ENCODE results near the gene EFCAB6. TPM values are rescaled to one million over a fixed set of nuclear protein-coding genes. Genes with fewer than 3 reads are reported as not detected.

Gene EFCAB6
- total RNA-seq, 2 experiments from 2014 or later, result 0.13 TPM; not detected in 1

DNA sequence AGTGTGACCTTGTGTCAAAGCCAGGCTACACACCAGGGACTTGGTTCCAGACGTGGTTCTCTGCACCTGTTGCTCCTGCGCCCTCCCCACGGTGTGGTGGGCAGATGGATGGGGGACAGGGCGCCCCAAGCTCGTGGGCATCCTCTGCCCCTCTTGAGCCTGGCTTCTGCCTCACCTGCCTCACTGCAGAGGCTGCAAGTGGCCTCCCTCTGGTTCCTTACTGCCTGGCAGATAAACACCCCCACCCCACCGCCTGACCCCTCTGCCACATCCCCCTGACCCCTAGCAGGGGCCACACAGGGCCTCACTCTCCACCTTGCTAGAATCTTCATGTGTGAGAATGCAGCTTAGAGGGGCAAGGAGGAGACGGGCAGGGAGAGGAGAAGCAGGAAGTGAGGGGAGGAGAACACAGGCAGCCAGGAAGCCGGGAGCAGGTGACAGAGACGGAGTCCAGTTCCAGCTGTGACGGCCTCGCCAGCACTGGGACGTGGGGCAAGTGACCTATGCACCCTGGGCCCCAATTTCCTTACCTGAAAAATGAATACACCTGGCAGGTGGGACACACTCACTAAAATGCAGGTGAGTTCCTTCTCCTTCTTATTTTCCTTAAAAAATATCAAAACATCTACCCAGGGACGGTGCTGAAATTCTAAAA is 178.3 kb downstream of the EFCAB6 start:
- DNase-seq (ENCODE audit: low spot score), result no peak
- ChIA-PET POLR2A (no interaction called here), CTCF (ENCODE audit: unreplicated experiment) (no interaction called here)
- H3K27ac ChIP-seq (ENCODE audit: low read depth, low read length, poor library complexity, severe bottlenecking), result no peak overlapping the region
- no peak overlapping the region for H3K4me3 ChIP-seq (ENCODE audit: low read depth, low read length, poor library complexity, severe bottlenecking)
- no peaks in the 10 kb centered on the region for H3K9me2 ChIP-seq (ENCODE audit: insufficient read depth, low read length)
- no peaks in the 10 kb centered on the region for H4K20me1 ChIP-seq (ENCODE audit: insufficient read depth, low read length)
- no peaks in the 10 kb centered on the region for H3K9me3 ChIP-seq (ENCODE audit: low read length)
- no peak overlapping the region for H3K4me2 ChIP-seq (ENCODE audit: low read length)
- no peaks in the 10 kb centered on the region for H3K36me3 ChIP-seq (ENCODE audit: insufficient read depth, low read length)
- H3K4me1 ChIP-seq (ENCODE audit: insufficient read depth, low read length, poor library complexity, severe bottlenecking), result no peaks in the 10 kb centered on the region
- no peak overlapping the region for H2AFZ ChIP-seq (ENCODE audit: low read length)
- no TSS peak for BruUV-seq (replicated peaks)
- H3K79me2 ChIP-seq (ENCODE audit: insufficient read depth, low read depth, low read length), result no peaks in the 10 kb centered on the region
- TF ChIP-seq EZH2phosphoT487 (IDR thresholded peaks at IDR 0.05; ENCODE audit: borderline replicate concordance, low read depth, low read length), result no peak
- TF ChIP-seq CTCF (conservative IDR thresholded peaks at IDR 0.05; ENCODE audit: low read length), result no peak
- intact Hi-C loops (cut with micrococcal nuclease; ENCODE audit: unreplicated experiment), result no loop called here

GRCh38 chr22:43631846-43632245 is 180.3 kb downstream of the EFCAB6 start:
- DNase-seq (ENCODE audit: low spot score), result no peak
- no peaks in the 10 kb centered on the region for H3K4me1 ChIP-seq (ENCODE audit: insufficient read depth, low read length, poor library complexity, severe bottlenecking)
- no peaks in the 10 kb centered on the region for H4K20me1 ChIP-seq (ENCODE audit: insufficient read depth, low read length)
- H3K9me3 ChIP-seq (ENCODE audit: low read length), result no peaks in the 10 kb centered on the region
- H3K9me2 ChIP-seq (ENCODE audit: insufficient read depth, low read length), result no peaks in the 10 kb centered on the region
- intact Hi-C loops (cut with micrococcal nuclease; ENCODE audit: unreplicated experiment), result no loop called here
- no peak overlapping the region for H2AFZ ChIP-seq (ENCODE audit: low read length)
- H3K4me3 ChIP-seq (ENCODE audit: low read depth, low read length, poor library complexity, severe bottlenecking), result no peak overlapping the region
- no peaks in the 10 kb centered on the region for H3K79me2 ChIP-seq (ENCODE audit: insufficient read depth, low read depth, low read length)
- ChIA-PET POLR2A (no interaction called here), CTCF (ENCODE audit: unreplicated experiment) (no interaction called here)
- H3K4me2 ChIP-seq (ENCODE audit: low read length), result no peak overlapping the region
- no peaks in the 10 kb centered on the region for H3K36me3 ChIP-seq (ENCODE audit: insufficient read depth, low read length)
- BruUV-seq (replicated peaks), result no TSS peak
- TF ChIP-seq EZH2phosphoT487 (IDR thresholded peaks at IDR 0.05; ENCODE audit: borderline replicate concordance, low read depth, low read length) (no peak), CTCF (conservative IDR thresholded peaks at IDR 0.05; ENCODE audit: low read length) (no peak)
- H3K27ac ChIP-seq (ENCODE audit: low read depth, low read length, poor library complexity, severe bottlenecking), result no peak overlapping the region

- Histone ChIP-seq H3K27ac (ENCODE audit: low read depth, low read length, poor library complexity, severe bottlenecking) (no peak overlapping the region), H3K4me3 (ENCODE audit: low read depth, low read length, poor library complexity, severe bottlenecking) (no peak overlapping the region), H3K4me2 (ENCODE audit: low read length) (no peak overlapping the region), H3K36me3 (ENCODE audit: insufficient read depth, low read length) (no peaks in the 10 kb centered on the region), H3K9me2 (ENCODE audit: insufficient read depth, low read length) (no peaks in the 10 kb centered on the region), H4K20me1 (ENCODE audit: insufficient read depth, low read length) (no peaks in the 10 kb centered on the region), H3K4me1 (ENCODE audit: insufficient read depth, low read length, poor library complexity, severe bottlenecking) (no peaks in the 10 kb centered on the region), H3K79me2 (ENCODE audit: insufficient read depth, low read depth, low read length) (no peaks in the 10 kb centered on the region), H3K9me3 (ENCODE audit: low read length) (no peaks in the 10 kb centered on the region), H2AFZ (ENCODE audit: low read length) (no peak overlapping the region)
- no peak for TF ChIP-seq CTCF (conservative IDR thresholded peaks at IDR 0.05; ENCODE audit: low read length)
- no peak for TF ChIP-seq EZH2phosphoT487 (IDR thresholded peaks at IDR 0.05; ENCODE audit: borderline replicate concordance, low read depth, low read length)
- intact Hi-C loops (cut with micrococcal nuclease; ENCODE audit: unreplicated experiment), result no loop called here
- DNase-seq (ENCODE audit: low spot score), result no peak
- no TSS peak for BruUV-seq (replicated peaks)
- ChIA-PET POLR2A (no interaction called here), CTCF (ENCODE audit: unreplicated experiment) (no interaction called here)
Observed at GRCh38 chr22:43631201-43631600, 180.9 kb downstream of the EFCAB6 start.
